Stimulated activated CD4-positive, alpha-beta T cell treated with anti-CD3 and anti-CD28 coated beads, TNF-alpha, amount 100 ng/mL, for 24 hours (primary cell): ENCODE data around the gene TIMM50.
"Not testable (repeated sequence)": the region's sequence is repeated elsewhere in the genome, so short reads cannot be mapped to it uniquely, and the experiment has no call there.

Experiments used
- DNase-seq, 3 experiments: peaks; one replicate each; pipeline ENCODE4 v3.0.0-alpha.2; 2020; ENCODE audit warnings: low read depth in 3 of 3

TIMM50 gene

DNA sequence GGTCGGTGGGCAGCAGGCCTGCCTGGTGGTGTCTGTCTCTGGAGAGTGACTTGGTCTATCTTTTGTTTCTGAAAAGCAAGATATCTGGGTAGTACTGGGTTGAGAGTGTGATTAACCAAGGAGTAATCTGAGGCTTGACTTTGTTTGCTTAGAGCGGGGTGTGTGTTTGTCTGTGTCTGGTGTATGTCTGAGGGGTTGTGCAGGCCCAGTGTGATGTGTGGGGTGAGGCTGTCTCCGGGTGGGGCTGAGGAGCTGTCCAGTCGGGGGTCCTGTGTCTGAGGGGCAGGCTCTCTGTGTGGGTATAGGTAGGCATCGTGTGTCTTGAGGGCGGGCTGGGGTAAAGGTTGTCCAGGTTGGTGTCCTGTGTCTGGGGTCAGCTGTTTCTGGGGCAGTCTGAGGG lies 11.1 kb upstream of the TIMM50 start:
- no peak for DNase-seq

GRCh38 chr19:39470724-39471339 lies 9.8 kb upstream of the TIMM50 start:
- no peak for DNase-seq

DNA sequence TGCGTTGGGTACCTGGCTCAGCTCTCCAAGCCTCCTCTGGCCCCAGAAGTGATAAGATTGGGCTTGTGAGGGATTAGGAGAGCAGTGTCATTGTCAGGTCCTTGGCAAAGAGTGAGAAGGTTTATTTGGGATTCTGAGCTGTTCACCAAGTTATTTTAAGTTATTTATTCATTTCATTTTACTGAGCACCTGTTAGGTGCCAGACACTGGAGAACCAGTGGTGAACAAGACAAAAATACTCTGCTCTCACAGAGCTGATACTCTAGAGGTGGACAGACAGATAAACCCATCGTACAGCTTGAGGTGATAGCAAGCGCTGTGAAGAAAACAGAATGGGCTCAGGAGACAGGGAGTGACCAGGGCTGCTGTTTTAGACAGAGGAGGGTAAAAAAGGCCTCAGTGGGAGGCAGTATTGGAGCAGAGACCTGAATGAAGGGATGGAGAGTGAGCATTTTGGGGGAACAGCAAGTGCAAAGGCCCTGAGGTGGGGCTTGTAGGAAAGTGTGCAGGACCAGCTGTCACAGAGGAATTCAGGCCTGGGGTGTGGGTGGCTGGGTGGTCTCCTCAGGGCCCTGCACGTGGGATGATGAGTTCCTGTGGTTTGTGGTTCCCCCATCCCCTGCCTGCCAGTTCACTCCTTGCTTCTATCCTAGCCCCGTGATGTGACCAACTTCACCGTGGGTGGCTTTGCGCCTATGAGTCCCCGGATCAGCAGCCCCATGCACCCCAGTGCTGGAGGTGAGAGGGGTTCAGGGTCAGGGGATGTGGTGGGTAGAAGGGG lies 8.7 kb upstream of the TIMM50 start:
- DNase-seq = no peak

- DNase-seq = no peak
These were observed 7.7 kb upstream of the TIMM50 start for GRCh38 chr19:39472746-39473442.

- DNase-seq = no peak
These were observed 7.1 kb upstream of the TIMM50 start for GRCh38 chr19:39473443-39473960.

DNA sequence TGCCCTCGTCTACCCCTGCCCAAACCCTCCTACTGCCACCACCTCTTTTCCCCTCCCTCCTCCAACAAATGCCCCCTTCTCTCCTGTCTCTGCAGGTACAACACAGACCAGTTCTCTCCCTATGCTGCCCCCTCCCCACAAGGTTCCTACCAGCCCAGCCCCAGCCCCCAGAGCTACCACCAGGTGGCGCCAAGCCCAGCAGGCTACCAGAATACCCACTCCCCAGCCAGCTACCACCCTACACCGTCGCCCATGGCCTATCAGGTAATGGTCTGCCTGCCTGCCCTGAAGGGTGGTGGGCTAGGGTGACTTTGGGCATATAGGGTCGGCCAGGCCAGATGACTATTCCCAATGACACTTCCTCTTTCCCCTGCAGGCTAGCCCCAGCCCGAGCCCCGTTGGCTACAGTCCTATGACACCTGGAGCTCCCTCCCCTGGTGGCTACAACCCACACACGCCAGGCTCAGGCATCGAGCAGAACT lies 6.5 kb upstream of the TIMM50 start:
- peak; percentile 41 to 67 (median 51) for DNase-seq

- DNase-seq = no peak
These were observed 4.9 kb upstream of the TIMM50 start for GRCh38 chr19:39475748-39476147.

DNA sequence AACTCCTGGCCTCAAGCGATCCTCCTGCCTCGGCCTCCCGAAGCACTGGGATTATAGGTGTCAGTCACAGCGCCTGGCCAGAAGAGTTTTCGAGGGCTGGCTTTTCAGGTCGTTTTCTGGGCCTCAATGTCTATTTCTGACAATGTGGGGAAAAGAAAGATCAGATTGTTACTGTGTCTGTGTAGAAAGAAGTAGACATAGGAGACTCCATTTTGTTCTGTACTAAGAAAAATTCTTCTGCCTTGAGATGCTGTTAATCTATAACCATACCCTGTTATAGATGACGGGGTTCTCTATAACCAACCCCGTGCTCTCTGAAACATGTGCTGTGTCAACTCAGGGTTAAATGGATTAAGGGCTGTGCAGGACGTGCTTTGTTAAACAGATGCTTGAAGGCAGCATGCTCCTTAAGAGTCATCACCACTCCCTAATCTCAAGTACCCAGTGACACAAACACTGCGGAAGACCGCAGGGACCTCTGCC lies 1.3 kb upstream of the TIMM50 start:
- not testable (repeated sequence) for DNase-seq

DNA sequence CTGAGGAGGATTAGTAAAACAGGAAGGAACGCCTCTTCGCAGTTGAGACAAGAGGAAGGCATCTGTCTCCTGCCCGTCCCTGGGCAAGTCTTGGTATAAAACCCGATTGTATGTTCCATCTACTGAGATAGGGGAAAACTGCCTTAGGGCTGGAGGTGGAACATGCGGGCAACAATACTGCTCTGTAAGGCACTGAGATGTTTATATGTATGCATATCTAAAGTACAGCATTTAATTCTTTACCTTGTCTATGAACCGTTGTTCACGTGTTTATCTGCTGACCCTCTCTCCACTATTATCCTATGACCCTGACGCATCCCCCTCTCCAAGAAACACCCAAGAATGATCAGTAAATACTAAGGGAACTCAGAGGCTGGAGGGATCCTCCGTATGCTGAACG lies 722 bp upstream of the TIMM50 start:
- DNase-seq = no peak

GRCh38 chr19:39481229-39481545 lies 549 bp downstream of the TIMM50 start:
- no peak for DNase-seq

DNA sequence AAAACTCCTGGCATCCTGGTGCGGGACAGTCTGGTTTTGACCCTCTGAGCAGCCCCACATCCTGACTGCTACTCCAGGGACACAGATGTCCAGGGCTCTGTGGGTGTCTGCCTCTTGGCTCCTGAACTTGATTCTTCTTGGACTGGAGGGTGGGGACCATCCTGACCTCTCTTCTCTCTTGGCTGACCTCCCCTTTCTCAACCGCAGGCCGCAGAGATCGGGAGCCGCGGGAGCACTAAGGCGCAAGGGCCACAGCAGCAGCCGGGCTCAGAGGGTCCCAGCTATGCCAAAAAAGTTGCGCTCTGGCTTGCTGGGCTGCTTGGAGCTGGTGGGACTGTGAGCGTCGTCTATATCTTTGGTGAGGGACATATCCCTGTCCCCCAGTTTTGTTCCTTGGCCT lies 1.0 kb downstream of the TIMM50 start:
- DNase-seq = no peak

GRCh38 chr19:39483141-39483540 lies 2.5 kb downstream of the TIMM50 start:
- no peak for DNase-seq

GRCh38 chr19:39489756-39490155 lies 9.1 kb downstream of the TIMM50 start:
- no peak for DNase-seq

- no peak for DNase-seq
These were observed 11.6 kb downstream of the TIMM50 start for GRCh38 chr19:39492225-39492624.

DNA sequence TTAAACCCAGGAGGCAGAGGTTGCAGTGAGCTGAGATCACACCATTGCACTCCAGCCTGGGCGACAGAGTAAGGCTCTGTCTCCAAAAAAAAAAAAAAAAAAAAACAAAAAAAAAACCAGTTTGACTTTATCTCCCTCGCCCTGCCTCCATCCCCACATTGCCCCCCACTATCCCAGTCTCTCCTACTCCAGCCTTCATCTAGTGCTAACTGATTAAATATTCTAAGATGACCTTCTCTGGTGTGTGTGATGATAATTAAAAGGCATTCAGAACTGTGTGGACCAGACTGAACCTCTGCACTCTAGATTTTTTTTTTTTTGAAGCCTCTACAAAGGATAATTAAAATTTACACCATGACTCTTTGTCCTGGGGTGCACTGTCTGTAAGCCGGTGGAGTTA lies 12.2 kb downstream of the TIMM50 start:
- no peak for DNase-seq

DNA sequence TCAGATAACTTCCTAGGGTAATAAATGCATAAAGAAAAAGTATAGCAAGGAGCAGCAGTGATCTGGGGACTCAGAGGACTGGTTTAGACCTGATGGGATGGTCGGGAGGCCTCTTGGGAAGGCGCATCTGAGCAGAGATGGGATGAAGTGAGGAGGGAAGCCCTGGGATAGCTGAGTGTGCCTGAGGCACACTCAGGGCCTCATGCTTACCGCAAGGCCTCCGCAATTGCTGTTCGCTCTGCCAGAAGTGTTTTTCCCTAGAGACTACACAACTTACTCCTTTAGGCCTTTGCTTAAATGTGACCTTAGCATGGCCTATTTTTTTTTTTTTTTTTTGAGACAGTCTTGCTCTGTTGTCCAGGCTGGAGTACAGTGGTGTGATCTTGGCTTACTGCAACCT lies 14.0 kb downstream of the TIMM50 start:
- DNase-seq = no peak

- no peak for DNase-seq
These were observed 15.4 kb downstream of the TIMM50 start for GRCh38 chr19:39496063-39496462.

DNA sequence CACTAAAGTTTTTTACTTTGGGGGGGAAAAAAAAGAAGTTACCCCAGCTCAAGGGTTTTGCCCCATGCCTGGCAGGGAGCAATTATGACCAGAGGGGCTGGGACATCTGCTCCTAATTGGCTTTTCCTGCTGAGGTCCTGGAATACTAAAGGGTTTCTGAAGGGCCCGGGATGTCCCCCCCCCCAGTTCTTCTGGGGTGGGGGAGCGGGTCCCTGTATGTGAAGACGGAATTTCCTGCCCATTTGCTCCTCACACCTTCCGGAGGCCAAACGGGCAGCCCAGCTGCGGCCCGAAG lies 17.0 kb downstream of the TIMM50 start:
- no peak for DNase-seq

GRCh38 chr19:39497996-39498797 lies 17.6 kb downstream of the TIMM50 start:
- DNase-seq = no peak

DNA sequence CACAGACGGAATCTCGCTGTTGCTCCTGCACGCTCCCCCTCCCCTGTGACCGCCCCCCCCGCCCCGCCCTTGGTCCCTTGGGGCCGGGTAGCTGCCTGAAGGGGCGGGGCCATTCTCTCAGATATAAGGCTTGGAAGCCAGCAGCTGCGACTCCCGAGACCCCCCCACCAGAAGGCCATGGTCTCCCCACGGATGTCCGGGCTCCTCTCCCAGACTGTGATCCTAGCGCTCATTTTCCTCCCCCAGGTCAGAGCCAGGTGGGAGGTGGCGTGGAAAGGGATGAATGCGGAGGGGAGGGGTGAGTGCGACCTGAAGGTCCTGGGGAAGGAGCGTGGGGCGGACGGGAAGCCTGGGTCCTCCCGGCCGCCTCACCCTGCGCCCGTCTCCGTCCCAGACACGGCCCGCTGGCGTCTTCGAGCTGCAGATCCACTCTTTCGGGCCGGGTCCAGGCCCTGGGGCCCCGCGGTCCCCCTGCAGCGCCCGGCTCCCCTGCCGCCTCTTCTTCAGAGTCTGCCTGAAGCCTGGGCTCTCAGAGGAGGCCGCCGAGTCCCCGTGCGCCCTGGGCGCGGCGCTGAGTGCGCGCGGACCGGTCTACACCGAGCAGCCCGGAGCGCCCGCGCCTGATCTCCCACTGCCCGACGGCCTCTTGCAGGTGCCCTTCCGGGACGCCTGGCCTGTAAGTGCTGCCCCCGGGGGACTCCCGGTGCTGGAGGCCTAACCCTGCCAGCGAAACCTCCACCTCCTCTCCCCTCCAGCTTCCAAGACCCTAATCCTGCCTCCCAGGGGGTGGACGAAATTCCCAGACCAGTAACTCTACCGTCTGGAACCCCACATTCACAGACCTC lies 18.4 kb downstream of the TIMM50 start, which contains the start of gene DLL3:
TSS of gene DLL3 (plus strand) at position 150 of the 845 bp plus-strand sequence. CDS start at position 178, 28 bp downstream.
- no peak for DNase-seq

- no peak for DNase-seq
These were observed 19.3 kb downstream of the TIMM50 start for GRCh38 chr19:39499932-39500331.
